ENCODE data around the gene RRAD.
"Not testable (repeated sequence)": the region's sequence is repeated elsewhere in the genome, so short reads cannot be mapped to it uniquely, and the experiment has no call there.

Gene RRAD

GRCh38 chr16:66925322-66925840, at the start of gene RRAD:
TSS of gene RRAD (minus strand) at chr16:66925535. CDS start at chr16:66925179, 356 bp downstream.
- no peaks in the 10 kb centered on the region for H3K36me3 Mint-ChIP-seq

GRCh38 chr16:66974932-66975246, 49.6 kb upstream of the RRAD start:
- H3K36me3 Mint-ChIP-seq; H3K27ac Mint-ChIP-seq; H3K27me3 Mint-ChIP-seq; H3K9me3 Mint-ChIP-seq (ENCODE audit: low read depth): not testable (repeated sequence)
- Mint-ChIP-seq H3K4me3 (peak overlapping the region; percentile 82), H3K4me1 (ENCODE audit: low read depth) (peaks cover 15% of the 10 kb centered on the region)

More at GRCh38 chr16:66925322-66925840, at the start of gene RRAD:
- Mint-ChIP-seq H3K9me3 (ENCODE audit: low read depth) (no peaks in the 10 kb centered on the region), H3K4me3 (peak within 1 kb of the TSS; percentile 73), H3K4me1 (ENCODE audit: low read depth) (peaks cover 3% of the 10 kb centered on the region), H3K27me3 (peaks cover 9% of the 10 kb centered on the region), H3K27ac (no peak within 1 kb of the TSS)

GRCh38 chr16:66974156-66974931, 49.0 kb upstream of the RRAD start:
- H3K9me3 Mint-ChIP-seq (ENCODE audit: low read depth); H3K27me3 Mint-ChIP-seq; H3K36me3 Mint-ChIP-seq; H3K27ac Mint-ChIP-seq: not testable (repeated sequence)
- Mint-ChIP-seq H3K4me1 (ENCODE audit: low read depth) (peaks cover 15% of the 10 kb centered on the region), H3K4me3 (peak overlapping the region; percentile 82)

DNA sequence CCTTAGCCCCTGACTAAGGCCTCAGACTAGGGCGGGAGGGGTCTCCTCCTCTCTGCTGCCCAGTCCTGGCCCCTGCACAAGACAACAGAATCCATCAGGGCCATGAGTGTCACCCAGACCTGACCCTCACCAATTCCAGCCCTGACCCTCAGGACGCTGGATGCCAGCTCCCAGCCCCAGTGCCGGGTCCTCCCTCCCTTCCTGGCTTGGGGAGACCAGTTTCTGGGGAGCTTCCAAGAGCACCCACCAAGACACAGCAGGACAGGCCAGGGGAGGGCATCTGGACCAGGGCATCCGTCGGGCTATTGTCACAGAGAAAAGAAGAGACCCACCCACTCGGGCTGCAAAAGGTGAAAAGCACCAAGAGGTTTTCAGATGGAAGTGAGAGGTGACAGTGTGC, 48.4 kb upstream of the RRAD start:
- no peak overlapping the region for H3K4me3 Mint-ChIP-seq
- no peaks in the 10 kb centered on the region for H3K36me3 Mint-ChIP-seq
- no peak overlapping the region for H3K27ac Mint-ChIP-seq
- H3K9me3 Mint-ChIP-seq (ENCODE audit: low read depth) = no peaks in the 10 kb centered on the region
- peaks cover 15% of the 10 kb centered on the region for H3K4me1 Mint-ChIP-seq (ENCODE audit: low read depth)
- H3K27me3 Mint-ChIP-seq = no peaks in the 10 kb centered on the region

DNA sequence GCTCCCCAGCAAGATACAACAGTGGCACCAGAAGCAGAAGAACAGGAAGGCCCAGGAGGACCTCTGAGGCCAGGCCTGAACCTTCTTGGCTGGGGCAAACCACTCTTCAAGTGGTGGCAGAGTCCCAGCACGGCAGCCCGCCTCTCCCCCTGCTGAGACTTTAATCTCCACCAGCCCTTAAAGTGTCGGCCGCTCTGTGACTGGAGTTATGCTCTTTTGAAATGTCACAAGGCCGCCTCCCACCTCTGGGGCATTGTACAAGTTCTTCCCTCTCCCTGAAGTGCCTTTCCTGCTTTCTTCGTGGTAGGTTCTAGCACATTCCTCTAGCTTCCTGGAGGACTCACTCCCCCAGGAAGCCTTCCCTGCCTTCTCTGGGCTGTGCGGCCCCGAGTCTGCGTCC, 47.6 kb upstream of the RRAD start:
- Mint-ChIP-seq H3K36me3 (no peaks in the 10 kb centered on the region), H3K27ac (no peak overlapping the region), H3K27me3 (no peaks in the 10 kb centered on the region), H3K4me3 (no peak overlapping the region), H3K4me1 (ENCODE audit: low read depth) (peaks cover 15% of the 10 kb centered on the region), H3K9me3 (ENCODE audit: low read depth) (no peaks in the 10 kb centered on the region)

- Mint-ChIP-seq H3K4me3 (no peak overlapping the region), H3K27me3 (no peaks in the 10 kb centered on the region), H3K4me1 (ENCODE audit: low read depth) (peaks cover 12% of the 10 kb centered on the region), H3K27ac (no peak overlapping the region), H3K9me3 (ENCODE audit: low read depth) (no peaks in the 10 kb centered on the region), H3K36me3 (no peaks in the 10 kb centered on the region)
These were observed 45.7 kb upstream of the RRAD start for GRCh38 chr16:66970775-66971720.

GRCh38 chr16:66968847-66969246, 43.5 kb upstream of the RRAD start:
- no peaks in the 10 kb centered on the region for H3K36me3 Mint-ChIP-seq
- H3K27ac Mint-ChIP-seq = no peak overlapping the region
- no peak overlapping the region for H3K4me3 Mint-ChIP-seq
- no peaks in the 10 kb centered on the region for H3K4me1 Mint-ChIP-seq (ENCODE audit: low read depth)
- no peaks in the 10 kb centered on the region for H3K9me3 Mint-ChIP-seq (ENCODE audit: low read depth)
- no peaks in the 10 kb centered on the region for H3K27me3 Mint-ChIP-seq

GRCh38 chr16:66964049-66964448, 38.7 kb upstream of the RRAD start:
- no peak overlapping the region for H3K4me3 Mint-ChIP-seq
- no peaks in the 10 kb centered on the region for H3K27me3 Mint-ChIP-seq
- H3K9me3 Mint-ChIP-seq (ENCODE audit: low read depth) = no peaks in the 10 kb centered on the region
- peaks cover 7% of the 10 kb centered on the region for H3K4me1 Mint-ChIP-seq (ENCODE audit: low read depth)
- H3K36me3 Mint-ChIP-seq = no peaks in the 10 kb centered on the region
- H3K27ac Mint-ChIP-seq = no peak overlapping the region

GRCh38 chr16:66961914-66962313, 36.6 kb upstream of the RRAD start:
- H3K9me3 Mint-ChIP-seq (ENCODE audit: low read depth) = no peaks in the 10 kb centered on the region
- H3K4me3 Mint-ChIP-seq = no peak overlapping the region
- peaks cover 16% of the 10 kb centered on the region for H3K4me1 Mint-ChIP-seq (ENCODE audit: low read depth)
- H3K36me3 Mint-ChIP-seq = no peaks in the 10 kb centered on the region
- no peaks in the 10 kb centered on the region for H3K27me3 Mint-ChIP-seq
- H3K27ac Mint-ChIP-seq = no peak overlapping the region

GRCh38 chr16:66961065-66961744, 35.9 kb upstream of the RRAD start, which contains the start of gene CES3:
TSS of gene CES3 (plus strand) at chr16:66961266. CDS start at chr16:66961308, 42 bp downstream.
- Mint-ChIP-seq H3K27me3 (no peaks in the 10 kb centered on the region), H3K9me3 (ENCODE audit: low read depth) (no peaks in the 10 kb centered on the region), H3K36me3 (no peaks in the 10 kb centered on the region), H3K4me3 (no peak within 1 kb of the TSS), H3K4me1 (ENCODE audit: low read depth) (peaks cover 16% of the 10 kb centered on the region), H3K27ac (no peak within 1 kb of the TSS)

DNA sequence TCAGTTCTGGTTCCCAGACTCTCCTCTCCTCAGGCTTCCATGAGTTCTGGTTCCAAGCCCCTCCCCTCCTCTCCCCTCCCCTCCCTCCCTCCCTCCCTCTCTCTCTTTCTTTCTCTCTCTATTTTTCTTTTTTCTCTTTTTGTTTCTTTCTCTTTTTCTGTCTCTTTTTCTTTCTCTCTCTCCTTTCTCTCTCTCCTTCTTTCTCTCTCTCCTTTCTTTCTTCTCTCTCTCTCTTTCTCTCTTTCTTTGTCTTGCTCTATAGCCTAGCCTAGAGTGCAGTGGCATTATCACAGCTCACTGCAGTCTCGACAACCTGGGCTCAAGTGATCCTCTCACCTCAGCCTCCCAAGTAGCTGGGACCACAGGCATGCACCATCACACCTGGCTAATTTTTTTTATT, 34.9 kb upstream of the RRAD start:
- H3K27ac Mint-ChIP-seq = no peak overlapping the region
- H3K9me3 Mint-ChIP-seq (ENCODE audit: low read depth) = no peaks in the 10 kb centered on the region
- H3K4me1 Mint-ChIP-seq (ENCODE audit: low read depth) = peaks cover 16% of the 10 kb centered on the region
- no peak overlapping the region for H3K4me3 Mint-ChIP-seq
- no peaks in the 10 kb centered on the region for H3K27me3 Mint-ChIP-seq
- no peaks in the 10 kb centered on the region for H3K36me3 Mint-ChIP-seq

DNA sequence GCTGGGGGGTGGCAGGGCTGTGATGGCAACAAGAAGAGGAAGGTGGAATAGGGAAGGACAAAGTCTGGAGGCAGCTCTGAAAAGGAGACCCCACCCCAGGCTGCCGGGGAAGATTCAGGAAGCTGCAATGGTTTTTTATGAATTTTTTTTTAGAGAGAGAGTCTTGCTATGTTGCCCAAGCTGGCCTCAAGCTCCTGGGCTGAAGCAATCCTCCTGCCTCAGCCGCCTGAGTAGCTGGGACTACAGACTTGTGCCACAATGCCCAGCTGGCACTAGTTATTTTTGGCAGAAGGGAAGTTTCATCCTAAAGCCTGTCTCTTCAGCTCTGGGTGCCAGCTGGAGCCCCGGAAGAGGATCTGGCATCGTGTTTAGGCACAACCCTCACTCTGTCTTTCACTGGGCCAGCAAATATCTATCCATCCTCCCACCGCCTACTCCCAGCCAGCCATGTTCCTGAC, 34.4 kb upstream of the RRAD start:
- Mint-ChIP-seq H3K4me1 (ENCODE audit: low read depth) (peaks cover 16% of the 10 kb centered on the region), H3K27me3 (no peaks in the 10 kb centered on the region), H3K27ac (no peak overlapping the region), H3K36me3 (no peaks in the 10 kb centered on the region), H3K9me3 (ENCODE audit: low read depth) (no peaks in the 10 kb centered on the region), H3K4me3 (no peak overlapping the region)

DNA sequence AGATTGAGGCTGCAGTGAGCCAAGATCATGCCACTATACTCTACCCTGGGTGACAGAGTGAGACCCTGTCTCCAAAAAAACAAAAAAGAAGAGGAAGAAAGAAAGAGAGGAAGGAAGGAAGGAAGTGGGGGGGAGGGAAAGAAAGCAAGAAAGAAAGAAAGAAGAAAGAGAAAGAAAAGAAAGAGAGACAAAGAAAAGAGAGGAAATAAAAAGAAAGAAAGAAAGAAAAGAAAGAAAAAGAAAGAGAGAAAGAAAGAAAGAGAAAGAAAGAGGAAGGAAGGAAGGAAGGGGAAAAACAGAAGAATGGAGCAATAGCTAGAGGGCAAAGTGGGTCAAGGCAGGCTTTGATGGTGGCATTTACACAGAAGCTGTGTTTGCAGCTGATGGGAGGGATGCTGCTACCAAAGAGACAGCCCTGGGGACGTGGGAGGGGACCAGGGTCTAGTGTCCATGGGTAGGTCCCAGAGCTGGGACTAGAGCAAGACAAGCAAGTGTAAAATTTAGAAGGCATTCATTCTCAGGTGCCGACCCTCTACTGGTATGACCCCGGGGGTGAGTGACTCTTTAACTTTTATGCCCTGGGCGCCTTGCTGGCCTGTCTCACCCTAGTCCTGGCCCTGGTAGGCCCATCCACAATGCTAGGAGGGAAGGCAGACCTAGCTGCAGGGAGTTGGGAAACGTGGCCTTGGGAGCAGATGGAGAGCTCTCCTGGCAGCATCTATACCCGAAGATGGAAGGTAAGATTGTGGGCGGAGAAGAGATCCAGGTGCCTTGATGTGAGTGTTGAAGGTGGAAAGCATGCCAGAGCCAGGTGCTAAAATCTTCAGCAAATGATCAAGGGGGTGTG, 33.7 kb upstream of the RRAD start:
- no peaks in the 10 kb centered on the region for H3K36me3 Mint-ChIP-seq
- no peaks in the 10 kb centered on the region for H3K9me3 Mint-ChIP-seq (ENCODE audit: low read depth)
- peaks cover under 1% of the 10 kb centered on the region for H3K27me3 Mint-ChIP-seq
- no peak overlapping the region for H3K4me3 Mint-ChIP-seq
- H3K27ac Mint-ChIP-seq = no peak overlapping the region
- peaks cover 16% of the 10 kb centered on the region for H3K4me1 Mint-ChIP-seq (ENCODE audit: low read depth)

DNA sequence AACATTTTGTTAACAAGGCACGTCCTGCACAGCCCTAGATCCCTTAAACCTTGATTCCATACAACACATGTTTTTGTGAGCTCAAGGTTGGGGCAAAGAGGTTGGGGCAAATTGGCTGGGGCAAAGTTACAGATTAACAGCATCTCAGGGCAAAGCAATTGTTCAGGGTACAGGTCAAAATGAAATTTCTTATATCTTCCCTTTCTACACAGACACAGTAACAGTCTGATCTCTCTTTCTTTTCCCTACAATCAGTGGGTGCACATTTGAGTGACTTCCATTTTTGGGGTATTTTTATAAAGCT, 30.8 kb upstream of the RRAD start:
- H3K27ac Mint-ChIP-seq = not testable (repeated sequence)

More for the DNA sequence above, 30.8 kb upstream of the RRAD start:
- H3K9me3 Mint-ChIP-seq (ENCODE audit: low read depth); H3K36me3 Mint-ChIP-seq; H3K4me3 Mint-ChIP-seq: not testable (repeated sequence)
- peaks cover 13% of the 10 kb centered on the region for H3K4me1 Mint-ChIP-seq (ENCODE audit: low read depth)
- peaks cover 18% of the 10 kb centered on the region for H3K27me3 Mint-ChIP-seq
